GM12865 (cell line): ENCODE measurements around the gene EEPD1.
A peak's percentile ranks its signal among the peaks of the same experiment; 100 is the strongest.
"Not testable (repeated sequence)": the region's sequence is repeated elsewhere in the genome, so short reads cannot be mapped to it uniquely, and the experiment has no call there.

Experiments used
- DNase-seq: peaks from one replicate; pipeline ENCODE4 v3.0.0; 2010; ENCODE audit warnings: low read depth
- H3K4me3 ChIP-seq: 2 replicates; pipeline ENCODE4 v1.5.1; 2011; ENCODE audit warnings: mild to moderate bottlenecking, low read depth, low read length, control low read depth
- CTCF ChIP-seq: IDR thresholded peaks from 2 replicates; pipeline ENCODE4 v1.5.1; 2011; ENCODE audit warnings: low read length, control low read depth, low read depth, inconsistent platforms; ENCODE audit not compliant: insufficient read depth; ENCODE audit errors: missing control alignments

EEPD1 gene

GRCh38 chr7:36152756-36153570 is at the start of gene EEPD1:
EEPD1 (plus strand) TSS chr7:36153254; CDS start chr7:36154325, 1,071 bp downstream.
- no peak for TF ChIP-seq CTCF
- H3K4me3 ChIP-seq = peak within 1 kb of the TSS; percentile 53
- DNase-seq = peak; percentile 98

GRCh38 chr7:36103837-36104561 is 49.1 kb upstream of the EEPD1 start:
- no peak for TF ChIP-seq CTCF
- H3K4me3 ChIP-seq = no peak overlapping the region
- no peak for DNase-seq

GRCh38 chr7:36106972-36107908 is 45.8 kb upstream of the EEPD1 start:
- H3K4me3 ChIP-seq, DNase-seq: not testable (repeated sequence)

- no peak overlapping the region for H3K4me3 ChIP-seq
- DNase-seq = no peak
- no peak for TF ChIP-seq CTCF
Measured at GRCh38 chr7:36107926-36108631, 45.0 kb upstream of the EEPD1 start.

- no peak for DNase-seq
- H3K4me3 ChIP-seq = no peak overlapping the region
- TF ChIP-seq CTCF = no peak
Measured at GRCh38 chr7:36109013-36109627, 43.9 kb upstream of the EEPD1 start.

GRCh38 chr7:36110584-36110983 is 42.5 kb upstream of the EEPD1 start:
- TF ChIP-seq CTCF = no peak
- H3K4me3 ChIP-seq = no peak overlapping the region
- DNase-seq = no peak
